HCT116 (cell line): ENCODE data around the gene MCTP2.

Experiments used
- EGR1 ChIP-seq: IDR thresholded peaks from 2 replicates; pipeline ENCODE4 v1.6.1; 2012; ENCODE audit warnings: low read depth
- POLR2A ChIP-seq: IDR thresholded peaks from 2 replicates; pipeline ENCODE4 v1.7.0; 2011; ENCODE audit warnings: borderline replicate concordance; ENCODE audit not compliant: insufficient read depth, insufficient read length; ENCODE audit errors: extremely low read depth
- POLR2AphosphoS5 ChIP-seq: IDR thresholded peaks from 2 replicates; pipeline ENCODE4 v1.6.1; 2011; ENCODE audit warnings: mild to moderate bottlenecking, low read depth, low read length, moderate library complexity
- TF ChIP-seq, protein P1 (sequence below), 3 experiments: fragments of 200-600 bp in 1 of 3; sonication (generic) in 1 of 3; IDR thresholded peaks in 2 of 3; conservative IDR thresholded peaks in 1 of 3; 2 replicates each; pipeline ENCODE4 v1.5.1; 2012 to 2017; ENCODE audit warnings: low read depth in 2 of 3, low read length in 2 of 3, antibody characterized with exemption in 1 of 3, borderline replicate concordance in 1 of 3, control low read depth in 1 of 3, mild to moderate bottlenecking in 1 of 3, mixed read lengths in 1 of 3, mixed run types in 1 of 3, moderate library complexity in 1 of 3; ENCODE audit not compliant: insufficient read depth in 1 of 3

DNA sequence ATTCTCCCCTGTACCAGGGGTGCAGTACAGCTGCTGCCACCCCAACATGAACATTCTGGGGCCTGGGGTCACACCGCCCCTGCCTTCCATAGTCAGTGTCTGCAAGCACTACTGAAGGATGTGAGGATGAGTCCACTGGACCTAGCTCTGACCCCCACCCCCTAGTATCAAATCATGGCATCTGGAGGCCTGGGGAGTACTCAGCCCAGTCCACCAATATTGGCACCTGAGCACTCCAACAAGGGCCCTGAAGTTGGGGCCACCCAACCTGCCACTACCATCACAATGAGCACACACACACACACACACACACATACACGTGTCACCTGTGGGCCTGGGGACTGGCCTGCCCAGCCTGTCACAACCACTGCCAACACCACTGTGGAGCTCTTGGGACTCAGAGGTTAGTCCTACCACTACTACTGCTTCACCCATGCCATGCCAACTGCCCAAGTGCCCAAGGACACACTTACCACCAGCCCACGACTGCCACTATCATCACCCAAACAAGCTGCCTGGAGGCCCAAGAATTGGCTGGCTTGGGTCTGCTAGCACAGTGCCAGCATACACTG lies 253.9 kb downstream of the MCTP2 start:
- TF ChIP-seq, protein P1, sequence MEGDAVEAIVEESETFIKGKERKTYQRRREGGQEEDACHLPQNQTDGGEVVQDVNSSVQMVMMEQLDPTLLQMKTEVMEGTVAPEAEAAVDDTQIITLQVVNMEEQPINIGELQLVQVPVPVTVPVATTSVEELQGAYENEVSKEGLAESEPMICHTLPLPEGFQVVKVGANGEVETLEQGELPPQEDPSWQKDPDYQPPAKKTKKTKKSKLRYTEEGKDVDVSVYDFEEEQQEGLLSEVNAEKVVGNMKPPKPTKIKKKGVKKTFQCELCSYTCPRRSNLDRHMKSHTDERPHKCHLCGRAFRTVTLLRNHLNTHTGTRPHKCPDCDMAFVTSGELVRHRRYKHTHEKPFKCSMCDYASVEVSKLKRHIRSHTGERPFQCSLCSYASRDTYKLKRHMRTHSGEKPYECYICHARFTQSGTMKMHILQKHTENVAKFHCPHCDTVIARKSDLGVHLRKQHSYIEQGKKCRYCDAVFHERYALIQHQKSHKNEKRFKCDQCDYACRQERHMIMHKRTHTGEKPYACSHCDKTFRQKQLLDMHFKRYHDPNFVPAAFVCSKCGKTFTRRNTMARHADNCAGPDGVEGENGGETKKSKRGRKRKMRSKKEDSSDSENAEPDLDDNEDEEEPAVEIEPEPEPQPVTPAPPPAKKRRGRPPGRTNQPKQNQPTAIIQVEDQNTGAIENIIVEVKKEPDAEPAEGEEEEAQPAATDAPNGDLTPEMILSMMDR (IDR thresholded peaks at IDR 0.05 in 2 of 3, conservative IDR thresholded peaks at IDR 0.05 in 1 of 3; ENCODE audit: borderline replicate concordance in 1 of 3, insufficient read depth in 1 of 3, low read depth in 2 of 3, low read length in 2 of 3): no peak
- no peak for TF ChIP-seq EGR1
- no peak for TF ChIP-seq POLR2A
- no peak for TF ChIP-seq POLR2AphosphoS5
